Esophagus muscularis mucosa (tissue), 4 donors: ENCODE measurements around the gene GPX2. TPM values are rescaled to one million over a fixed set of nuclear protein-coding genes. Genes with fewer than 3 reads are reported as not detected.

Experiments
- DNase-seq: peaks from one replicate; pipeline ENCODE4 v3.0.0-alpha.2; 2017; ENCODE audit errors: extremely low spot score
- H3K27ac ChIP-seq, 4 donors: fragments of 200-600 bp; sonication (generic); replicated peaks in 1 of 4; 1 replicate in 3 of 4; 2 replicates in 1 of 4; pipeline ENCODE4 v1.5.1; 2016 to 2019; ENCODE audit warnings: mild to moderate bottlenecking in 1 of 4
- H3K27me3 ChIP-seq, 4 donors: fragments of 200-600 bp; sonication (generic); one replicate each; pipeline versions ENCODE4 v1.5.1 to v1.6.0; 2016 to 2019
- H3K36me3 ChIP-seq, 4 donors: fragments of 200-600 bp; sonication (generic); one replicate each; pipeline ENCODE4 v1.5.1; 2016 to 2019
- H3K4me1 ChIP-seq, 4 donors: fragments of 200-600 bp; sonication (generic); one replicate each; pipeline ENCODE4 v1.5.1; 2016 to 2019
- H3K4me3 ChIP-seq, 4 donors: fragments of 200-600 bp; sonication (generic); 1 replicate in 2 of 4; 2 replicates in 2 of 4; pipeline ENCODE4 v1.5.1; 2016 to 2019; ENCODE audit warnings: mild to moderate bottlenecking in 4 of 4, moderate library complexity in 1 of 4
- H3K9me3 ChIP-seq, 4 donors: fragments of 200-600 bp; sonication (generic); 1 replicate in 3 of 4; 2 replicates in 1 of 4; pipeline ENCODE4 v1.5.1; 2016 to 2019
- EP300 ChIP-seq: sonication (generic); formaldehyde crosslinking; IDR thresholded peaks from one replicate; pipeline ENCODE4 v1.6.1; 2017; ENCODE audit warnings: antibody characterized with exemption
- POLR2A ChIP-seq: fragments of 450-650 bp; IDR thresholded peaks from one replicate; pipeline ENCODE4 v1.6.1; 2017; ENCODE audit warnings: antibody characterized with exemption, moderate library complexity, mild to moderate bottlenecking, low read depth
- POLR2AphosphoS5 ChIP-seq, 2 donors: sonication (generic); formaldehyde crosslinking; IDR thresholded peaks; one replicate each; pipeline ENCODE4 v1.6.1; 2017; ENCODE audit warnings: antibody characterized with exemption in 2 of 2
- WGBS: methylation state at CpG from one replicate; pipeline ENCODE4 v1.1.5; 2018; 5-methylcytosine and 5-hydroxymethylcytosine counted together
- intact Hi-C: fragments of 100-400 bp; cut with DNase I; formaldehyde crosslinking; loops from one replicate; pipeline ENCODE4 v1.15.1; 2023
- total RNA-seq, 4 donors: library from RNA; depleted of rRNA; stranded (reverse); fragments of >200 nt; gene quantifications; one replicate each; pipeline versions ENCODE4 v1.1.0 to v1.2.1, GENCODE V29; 2016
- TF ChIP-seq, protein P1 (sequence below), 3 experiments: fragments of 200-600 bp in 2 of 3; fragments of 450-650 bp in 1 of 3; sonication (generic) in 2 of 3; IDR thresholded peaks; one replicate each; pipeline ENCODE4 v1.5.1; 2017 to 2019; ENCODE audit warnings: antibody characterized with exemption in 3 of 3, mild to moderate bottlenecking in 2 of 3, moderate library complexity in 1 of 3

Gene GPX2
- total RNA-seq, 4 donors from 2014 or later, result not detected

DNA sequence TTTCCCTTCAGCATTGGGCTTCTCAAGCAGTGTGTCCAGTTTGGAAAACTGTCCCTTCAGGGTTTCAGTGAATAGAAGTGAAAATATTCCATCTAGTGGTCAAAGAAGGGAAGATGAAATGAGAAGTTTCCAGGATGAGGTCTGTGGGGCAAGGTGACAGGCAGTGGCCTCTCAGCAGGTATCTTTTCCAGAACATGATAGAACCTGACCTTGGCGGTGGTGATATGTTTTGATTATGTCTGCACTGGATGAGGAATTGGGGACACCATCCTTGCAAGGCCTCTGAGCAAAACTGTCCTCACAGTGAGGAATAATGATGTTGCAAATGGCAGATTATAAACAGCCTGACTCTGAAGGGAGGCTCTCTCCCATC lies 4.7 kb downstream of the GPX2 start:
- TF ChIP-seq, protein P1, sequence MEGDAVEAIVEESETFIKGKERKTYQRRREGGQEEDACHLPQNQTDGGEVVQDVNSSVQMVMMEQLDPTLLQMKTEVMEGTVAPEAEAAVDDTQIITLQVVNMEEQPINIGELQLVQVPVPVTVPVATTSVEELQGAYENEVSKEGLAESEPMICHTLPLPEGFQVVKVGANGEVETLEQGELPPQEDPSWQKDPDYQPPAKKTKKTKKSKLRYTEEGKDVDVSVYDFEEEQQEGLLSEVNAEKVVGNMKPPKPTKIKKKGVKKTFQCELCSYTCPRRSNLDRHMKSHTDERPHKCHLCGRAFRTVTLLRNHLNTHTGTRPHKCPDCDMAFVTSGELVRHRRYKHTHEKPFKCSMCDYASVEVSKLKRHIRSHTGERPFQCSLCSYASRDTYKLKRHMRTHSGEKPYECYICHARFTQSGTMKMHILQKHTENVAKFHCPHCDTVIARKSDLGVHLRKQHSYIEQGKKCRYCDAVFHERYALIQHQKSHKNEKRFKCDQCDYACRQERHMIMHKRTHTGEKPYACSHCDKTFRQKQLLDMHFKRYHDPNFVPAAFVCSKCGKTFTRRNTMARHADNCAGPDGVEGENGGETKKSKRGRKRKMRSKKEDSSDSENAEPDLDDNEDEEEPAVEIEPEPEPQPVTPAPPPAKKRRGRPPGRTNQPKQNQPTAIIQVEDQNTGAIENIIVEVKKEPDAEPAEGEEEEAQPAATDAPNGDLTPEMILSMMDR (IDR thresholded peaks at IDR 0.05), result peak; percentile 18 to 43 (median 23)
- no peak for TF ChIP-seq POLR2A
- peaks cover 5 to 55% (median 30%) of the 10 kb centered on the region in 4 donors for H3K36me3 ChIP-seq
- WGBS, result 94% methylated on average over 1 of the region's 1 CpG
- H3K4me3 ChIP-seq, result no peak overlapping the region
- intact Hi-C loops, result loop anchor here (5.0 kb wide), 1 partner anchor 116 kb away; no protein-coding TSS in a partner anchor
- H3K4me1 ChIP-seq, result peaks cover 19 to 38% (median 36%) of the 10 kb centered on the region in 4 donors
- H3K27ac ChIP-seq, result peak overlapping the region in 1 of 4 donors; percentile 52
- H3K9me3 ChIP-seq, result no peaks in the 10 kb centered on the region
- peak; percentile 7 for DNase-seq
- no peaks in the 10 kb centered on the region for H3K27me3 ChIP-seq

DNA sequence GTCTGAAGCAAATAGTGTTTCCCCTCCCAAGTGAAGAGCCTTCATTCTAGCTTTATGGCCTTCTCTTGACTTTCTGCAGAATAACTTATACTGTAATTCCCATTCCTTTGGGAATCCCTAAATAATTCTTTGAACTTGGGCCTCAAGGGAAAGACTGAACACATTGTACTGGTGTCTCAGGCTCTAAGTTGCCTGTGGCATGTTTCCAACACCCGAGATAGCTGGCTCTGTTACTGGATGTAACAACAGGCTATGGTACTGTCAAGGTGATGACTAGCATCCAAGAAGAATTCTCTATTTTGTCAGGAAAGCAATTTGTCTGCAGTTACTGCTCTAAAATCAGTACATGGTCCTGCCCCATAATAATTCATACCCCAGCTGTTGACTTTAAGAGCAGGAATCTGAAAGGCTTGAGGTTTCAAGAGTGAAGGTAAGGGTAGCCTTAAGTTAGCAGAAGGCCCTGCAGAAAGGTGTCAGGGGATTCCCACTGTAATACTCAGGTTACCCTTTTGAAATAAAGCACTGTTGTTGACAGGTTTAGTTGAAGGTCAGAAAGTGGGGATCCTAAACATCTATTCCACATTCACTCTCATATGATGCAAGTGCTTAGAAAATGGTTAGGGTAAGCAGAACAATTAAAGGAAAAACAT lies 5.2 kb downstream of the GPX2 start:
- H3K9me3 ChIP-seq, result no peaks in the 10 kb centered on the region
- intact Hi-C loops, result loop anchor here (5.0 kb wide), 1 partner anchor 115 kb away; no protein-coding TSS in a partner anchor
- peak; percentile 60 for DNase-seq
- WGBS, result 18% methylated on average over 1 of the region's 1 CpG
- TF ChIP-seq POLR2A, result no peak
- no peak for TF ChIP-seq EP300
- no peak for TF ChIP-seq POLR2AphosphoS5 (IDR thresholded peaks at IDR 0.05)
- TF ChIP-seq, protein P1 (IDR thresholded peaks at IDR 0.05), result no peak
- peaks cover 19 to 38% (median 36%) of the 10 kb centered on the region in 4 donors for H3K4me1 ChIP-seq
- H3K4me3 ChIP-seq, result no peak overlapping the region
- H3K27me3 ChIP-seq, result no peaks in the 10 kb centered on the region
- peaks cover 5 to 57% (median 33%) of the 10 kb centered on the region in 4 donors for H3K36me3 ChIP-seq
- peak overlapping the region in 3 of 4 donors; percentile 2 to 52 (median 37) for H3K27ac ChIP-seq

DNA sequence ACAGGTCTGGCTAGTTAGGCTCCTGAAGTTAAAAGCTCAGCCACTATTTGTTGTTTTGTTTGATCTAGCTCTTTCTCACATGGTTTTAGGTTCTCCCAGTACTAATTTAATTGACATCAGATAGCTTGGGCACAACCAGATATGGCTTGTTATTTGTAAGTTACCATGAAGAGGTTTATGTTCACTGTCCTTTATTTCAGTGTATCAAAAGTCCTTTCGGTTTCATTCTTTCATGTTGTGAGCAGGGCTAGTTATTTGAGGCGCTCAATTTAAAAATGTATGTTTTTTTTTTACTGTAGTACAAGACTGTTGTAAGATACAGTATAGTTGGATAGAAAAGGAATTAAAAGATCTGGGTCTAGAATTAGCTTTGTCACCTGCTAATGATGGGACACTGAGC lies 7.0 kb downstream of the GPX2 start:
- H3K27ac ChIP-seq, result peak overlapping the region in 2 of 4 donors; percentile 11 to 52
- peak; percentile 0 for DNase-seq
- H3K36me3 ChIP-seq, result peaks cover 5 to 58% (median 43%) of the 10 kb centered on the region in 4 donors
- no peaks in the 10 kb centered on the region for H3K9me3 ChIP-seq
- H3K4me3 ChIP-seq, result no peak overlapping the region
- intact Hi-C loops, result loop anchor here (5.0 kb wide), 1 partner anchor 113 kb away; no protein-coding TSS in a partner anchor
- 80% methylated on average over 2 of the region's 2 CpGs for WGBS
- H3K4me1 ChIP-seq, result peaks cover 23 to 52% (median 49%) of the 10 kb centered on the region in 4 donors
- H3K27me3 ChIP-seq, result no peaks in the 10 kb centered on the region
- TF ChIP-seq EP300, result no peak
- no peak for TF ChIP-seq POLR2AphosphoS5 (IDR thresholded peaks at IDR 0.05)
- no peak for TF ChIP-seq POLR2A
- TF ChIP-seq, protein P1 (IDR thresholded peaks at IDR 0.05), result no peak

DNA sequence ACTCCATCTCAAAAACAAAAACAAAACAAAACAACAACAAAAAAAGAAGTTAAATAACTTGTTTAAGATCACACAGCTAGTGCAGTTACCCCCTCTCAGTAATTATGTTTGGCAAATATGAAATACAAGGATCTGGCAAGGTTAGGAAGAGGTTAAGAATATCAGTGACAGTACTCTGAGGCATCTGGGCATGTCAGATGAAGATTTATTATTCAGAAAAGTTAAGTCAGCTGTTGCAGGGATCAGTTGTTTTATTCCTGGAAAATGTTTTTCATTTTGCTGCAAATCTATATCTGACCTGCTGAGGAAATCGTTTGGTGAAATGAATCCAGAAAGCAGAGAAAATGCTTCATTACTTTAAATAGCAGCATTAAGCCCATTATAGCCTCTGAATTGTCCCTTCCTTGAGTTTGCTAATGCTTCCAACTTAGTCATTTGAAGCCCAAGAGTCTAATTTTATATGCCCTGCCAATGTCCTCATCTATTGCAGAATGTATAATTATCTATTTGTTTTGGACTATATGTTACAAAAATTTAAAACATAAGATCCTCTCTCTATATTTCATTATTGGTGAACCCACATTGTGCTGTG lies 8.1 kb downstream of the GPX2 start:
- Histone ChIP-seq H3K9me3 (no peaks in the 10 kb centered on the region), H3K27ac (no peak overlapping the region), H3K27me3 (no peaks in the 10 kb centered on the region), H3K4me3 (no peak overlapping the region), H3K4me1 (peaks cover 33 to 63% (median 60%) of the 10 kb centered on the region in 4 donors), H3K36me3 (peaks cover 5 to 49% (median 37%) of the 10 kb centered on the region in 4 donors)
- intact Hi-C loops, result no loop called here
- TF ChIP-seq POLR2AphosphoS5 (IDR thresholded peaks at IDR 0.05) (no peak), POLR2A (no peak), EP300 (no peak)
- TF ChIP-seq, protein P1 (IDR thresholded peaks at IDR 0.05), result no peak
- no peak for DNase-seq
- WGBS, result 41% methylated on average over 1 of the region's 1 CpG
